ENCODE results near the gene CENPF. TPM values are rescaled to one million over a fixed set of nuclear protein-coding genes. Genes with fewer than 3 reads are reported as not detected.

CENPF gene
- total RNA-seq, 4 donors from 2014 or later: 0.32 to 1.2 (median 0.99) TPM

DNA sequence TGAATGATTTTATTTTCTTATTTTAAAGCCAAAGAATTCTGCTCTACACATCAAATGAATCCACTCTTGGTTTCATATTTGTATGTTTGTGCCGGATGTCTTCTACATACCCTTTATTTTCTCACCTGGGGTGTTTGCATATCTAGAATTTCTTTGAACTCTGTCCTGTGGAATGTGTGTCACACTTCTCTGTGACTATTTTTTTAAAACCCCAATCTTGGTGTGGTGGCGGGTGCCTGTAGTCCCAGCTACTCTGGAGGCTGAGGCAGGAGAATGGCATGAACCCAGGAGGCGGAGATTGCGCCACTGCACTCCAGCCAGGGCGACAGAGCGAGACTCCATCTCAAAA, 35.4 kb downstream of the CENPF start:
- no peak for DNase-seq (ENCODE audit: extremely low spot score)
- Histone ChIP-seq H3K4me3 (no peak overlapping the region), H3K9me3 (no peaks in the 10 kb centered on the region), H3K4me1 (no peaks in the 10 kb centered on the region), H3K27me3 (no peaks in the 10 kb centered on the region), H3K36me3 (no peaks in the 10 kb centered on the region), H3K27ac (replicated peaks in 1 of 4) (no peak overlapping the region)
- WGBS: 87% methylated on average over 6 of the region's 6 CpGs
- TF ChIP-seq, protein P1, sequence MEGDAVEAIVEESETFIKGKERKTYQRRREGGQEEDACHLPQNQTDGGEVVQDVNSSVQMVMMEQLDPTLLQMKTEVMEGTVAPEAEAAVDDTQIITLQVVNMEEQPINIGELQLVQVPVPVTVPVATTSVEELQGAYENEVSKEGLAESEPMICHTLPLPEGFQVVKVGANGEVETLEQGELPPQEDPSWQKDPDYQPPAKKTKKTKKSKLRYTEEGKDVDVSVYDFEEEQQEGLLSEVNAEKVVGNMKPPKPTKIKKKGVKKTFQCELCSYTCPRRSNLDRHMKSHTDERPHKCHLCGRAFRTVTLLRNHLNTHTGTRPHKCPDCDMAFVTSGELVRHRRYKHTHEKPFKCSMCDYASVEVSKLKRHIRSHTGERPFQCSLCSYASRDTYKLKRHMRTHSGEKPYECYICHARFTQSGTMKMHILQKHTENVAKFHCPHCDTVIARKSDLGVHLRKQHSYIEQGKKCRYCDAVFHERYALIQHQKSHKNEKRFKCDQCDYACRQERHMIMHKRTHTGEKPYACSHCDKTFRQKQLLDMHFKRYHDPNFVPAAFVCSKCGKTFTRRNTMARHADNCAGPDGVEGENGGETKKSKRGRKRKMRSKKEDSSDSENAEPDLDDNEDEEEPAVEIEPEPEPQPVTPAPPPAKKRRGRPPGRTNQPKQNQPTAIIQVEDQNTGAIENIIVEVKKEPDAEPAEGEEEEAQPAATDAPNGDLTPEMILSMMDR (IDR thresholded peaks at IDR 0.05): no peak
- TF ChIP-seq EP300 (IDR thresholded peaks at IDR 0.05) (no peak), POLR2AphosphoS5 (IDR thresholded peaks at IDR 0.05) (no peak), POLR2A (IDR thresholded peaks at IDR 0.05; ENCODE audit: low read depth) (no peak)
- intact Hi-C loops (cut with DNase I): no loop called here

DNA sequence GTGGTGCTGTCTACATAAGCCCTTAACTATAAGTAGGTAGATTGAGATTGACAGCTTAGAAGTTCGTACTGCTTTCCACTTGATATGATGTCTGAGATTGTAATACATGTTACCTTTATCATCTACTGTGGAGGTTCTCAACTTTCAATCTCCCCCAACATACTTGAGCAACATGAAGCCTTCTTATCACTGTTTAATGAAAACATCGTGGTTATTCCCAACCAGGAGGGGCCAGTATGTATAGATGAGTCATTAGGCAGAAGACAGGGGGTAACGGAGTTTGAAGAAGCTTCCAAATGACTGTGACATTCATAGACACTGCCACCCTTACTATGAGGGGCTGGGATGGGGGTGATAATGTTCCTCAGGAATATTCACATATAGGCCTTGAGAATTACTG, 36.0 kb downstream of the CENPF start:
- Histone ChIP-seq H3K4me1 (no peaks in the 10 kb centered on the region), H3K27me3 (no peaks in the 10 kb centered on the region), H3K4me3 (no peak overlapping the region), H3K9me3 (no peaks in the 10 kb centered on the region), H3K36me3 (no peaks in the 10 kb centered on the region), H3K27ac (replicated peaks in 1 of 4) (no peak overlapping the region)
- no peak for DNase-seq (ENCODE audit: extremely low spot score)
- intact Hi-C loops (cut with DNase I): no loop called here
- no peak for TF ChIP-seq POLR2A (IDR thresholded peaks at IDR 0.05; ENCODE audit: low read depth)
- no peak for TF ChIP-seq POLR2AphosphoS5 (IDR thresholded peaks at IDR 0.05)
- TF ChIP-seq, protein P1 (IDR thresholded peaks at IDR 0.05): no peak
- TF ChIP-seq EP300 (IDR thresholded peaks at IDR 0.05): no peak
- WGBS: 91% methylated on average over 3 of the region's 3 CpGs

DNA sequence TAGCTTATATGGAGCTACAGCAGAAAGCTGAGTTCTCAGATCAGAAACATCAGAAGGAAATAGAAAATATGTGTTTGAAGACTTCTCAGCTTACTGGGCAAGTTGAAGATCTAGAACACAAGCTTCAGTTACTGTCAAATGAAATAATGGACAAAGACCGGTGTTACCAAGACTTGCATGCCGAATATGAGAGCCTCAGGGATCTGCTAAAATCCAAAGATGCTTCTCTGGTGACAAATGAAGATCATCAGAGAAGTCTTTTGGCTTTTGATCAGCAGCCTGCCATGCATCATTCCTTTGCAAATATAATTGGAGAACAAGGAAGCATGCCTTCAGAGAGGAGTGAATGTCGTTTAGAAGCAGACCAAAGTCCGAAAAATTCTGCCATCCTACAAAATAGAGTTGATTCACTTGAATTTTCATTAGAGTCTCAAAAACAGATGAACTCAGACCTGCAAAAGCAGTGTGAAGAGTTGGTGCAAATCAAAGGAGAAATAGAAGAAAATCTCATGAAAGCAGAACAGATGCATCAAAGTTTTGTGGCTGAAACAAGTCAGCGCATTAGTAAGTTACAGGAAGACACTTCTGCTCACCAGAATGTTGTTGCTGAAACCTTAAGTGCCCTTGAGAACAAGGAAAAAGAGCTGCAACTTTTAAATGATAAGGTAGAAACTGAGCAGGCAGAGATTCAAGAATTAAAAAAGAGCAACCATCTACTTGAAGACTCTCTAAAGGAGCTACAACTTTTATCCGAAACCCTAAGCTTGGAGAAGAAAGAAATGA, 37.6 kb downstream of the CENPF start:
- TF ChIP-seq EP300 (IDR thresholded peaks at IDR 0.05): no peak
- no peak for TF ChIP-seq POLR2A (IDR thresholded peaks at IDR 0.05; ENCODE audit: low read depth)
- TF ChIP-seq POLR2AphosphoS5 (IDR thresholded peaks at IDR 0.05): no peak
- TF ChIP-seq, protein P1 (IDR thresholded peaks at IDR 0.05): no peak
- no peaks in the 10 kb centered on the region for H3K9me3 ChIP-seq
- H3K27ac ChIP-seq (replicated peaks in 1 of 4): no peak overlapping the region
- H3K4me1 ChIP-seq: no peaks in the 10 kb centered on the region
- H3K36me3 ChIP-seq: no peaks in the 10 kb centered on the region
- no peak for DNase-seq (ENCODE audit: extremely low spot score)
- intact Hi-C loops (cut with DNase I): no loop called here
- WGBS: 92% methylated on average over 6 of the region's 6 CpGs
- no peak overlapping the region for H3K4me3 ChIP-seq
- no peaks in the 10 kb centered on the region for H3K27me3 ChIP-seq

DNA sequence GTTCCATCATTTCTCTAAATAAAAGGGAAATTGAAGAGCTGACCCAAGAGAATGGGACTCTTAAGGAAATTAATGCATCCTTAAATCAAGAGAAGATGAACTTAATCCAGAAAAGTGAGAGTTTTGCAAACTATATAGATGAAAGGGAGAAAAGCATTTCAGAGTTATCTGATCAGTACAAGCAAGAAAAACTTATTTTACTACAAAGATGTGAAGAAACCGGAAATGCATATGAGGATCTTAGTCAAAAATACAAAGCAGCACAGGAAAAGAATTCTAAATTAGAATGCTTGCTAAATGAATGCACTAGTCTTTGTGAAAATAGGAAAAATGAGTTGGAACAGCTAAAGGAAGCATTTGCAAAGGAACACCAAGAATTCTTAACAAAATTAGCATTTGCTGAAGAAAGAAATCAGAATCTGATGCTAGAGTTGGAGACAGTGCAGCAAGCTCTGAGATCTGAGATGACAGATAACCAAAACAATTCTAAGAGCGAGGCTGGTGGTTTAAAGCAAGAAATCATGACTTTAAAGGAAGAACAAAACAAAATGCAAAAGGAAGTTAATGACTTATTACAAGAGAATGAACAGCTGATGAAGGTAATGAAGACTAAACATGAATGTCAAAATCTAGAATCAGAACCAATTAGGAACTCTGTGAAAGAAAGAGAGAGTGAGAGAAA, 38.4 kb downstream of the CENPF start:
- no peak for DNase-seq (ENCODE audit: extremely low spot score)
- TF ChIP-seq, protein P1 (IDR thresholded peaks at IDR 0.05): no peak
- no peak for TF ChIP-seq POLR2A (IDR thresholded peaks at IDR 0.05; ENCODE audit: low read depth)
- TF ChIP-seq EP300 (IDR thresholded peaks at IDR 0.05): no peak
- TF ChIP-seq POLR2AphosphoS5 (IDR thresholded peaks at IDR 0.05): no peak
- intact Hi-C loops (cut with DNase I): no loop called here
- no peak overlapping the region for H3K4me3 ChIP-seq
- 88% methylated on average over 2 of the region's 2 CpGs for WGBS
- H3K9me3 ChIP-seq: no peaks in the 10 kb centered on the region
- H3K27me3 ChIP-seq: no peaks in the 10 kb centered on the region
- no peaks in the 10 kb centered on the region for H3K36me3 ChIP-seq
- H3K27ac ChIP-seq (replicated peaks in 1 of 4): no peak overlapping the region
- H3K4me1 ChIP-seq: no peaks in the 10 kb centered on the region

Measured in esophagus muscularis mucosa (tissue), 4 donors.